HTERT RPE-1 (cell line): ENCODE data around the gene TSPAN14.

Source experiments
- in situ Hi-C: fragments of 300-500 bp; cut with MboI; formaldehyde crosslinking; loops from 4 replicates; pipeline ENCODE4 v1.14.3; 2020; ENCODE audit warnings: low sequenced_read_pairs

Gene TSPAN14

DNA sequence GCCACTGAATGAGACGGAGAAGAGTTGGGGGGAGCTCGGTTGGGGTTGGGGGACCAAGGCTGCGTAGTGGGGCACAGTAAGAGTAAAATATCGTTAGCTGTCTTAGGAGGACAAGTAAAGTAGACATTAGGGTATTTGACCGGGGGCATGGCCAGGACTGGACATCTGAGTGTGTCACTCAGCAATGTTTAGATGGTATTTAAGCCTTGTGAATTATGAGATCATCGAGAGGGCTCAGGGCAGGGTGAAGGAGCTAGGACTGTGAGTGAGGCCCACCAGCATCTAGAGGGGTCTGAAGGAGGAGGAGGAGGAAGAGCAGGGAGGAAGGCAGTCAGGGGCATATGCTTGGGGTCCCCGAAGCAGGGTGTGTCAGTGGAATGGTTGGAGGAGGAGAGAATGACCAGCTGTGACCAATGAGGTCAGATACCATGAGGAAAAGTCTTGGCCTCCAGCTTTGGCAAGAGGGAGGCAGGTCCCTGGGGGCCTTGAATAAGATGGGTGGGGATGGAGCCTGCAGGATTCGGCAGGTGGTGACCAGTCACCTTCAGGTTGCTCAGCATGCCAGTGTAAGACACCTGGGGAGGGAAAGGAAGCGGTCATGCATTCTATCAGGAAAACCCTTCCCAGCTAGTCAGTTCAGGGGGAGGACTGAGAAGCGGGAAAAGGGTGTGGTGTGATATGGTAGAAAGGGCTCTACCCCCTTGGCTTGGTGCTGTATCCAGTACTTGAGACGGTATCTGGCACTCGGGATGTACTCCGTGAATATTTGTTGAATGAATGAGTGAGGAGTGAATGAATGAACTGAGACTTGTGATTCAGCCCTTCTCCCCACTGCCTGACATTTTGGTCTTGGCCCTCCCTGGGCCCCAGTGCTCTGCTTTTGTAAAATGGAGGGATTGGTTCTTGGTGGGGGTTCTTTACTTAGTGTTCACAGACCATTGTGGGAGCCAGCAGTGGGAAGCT lies 48.8 kb downstream of the TSPAN14 start:
- in situ Hi-C loops, result no loop called here

DNA sequence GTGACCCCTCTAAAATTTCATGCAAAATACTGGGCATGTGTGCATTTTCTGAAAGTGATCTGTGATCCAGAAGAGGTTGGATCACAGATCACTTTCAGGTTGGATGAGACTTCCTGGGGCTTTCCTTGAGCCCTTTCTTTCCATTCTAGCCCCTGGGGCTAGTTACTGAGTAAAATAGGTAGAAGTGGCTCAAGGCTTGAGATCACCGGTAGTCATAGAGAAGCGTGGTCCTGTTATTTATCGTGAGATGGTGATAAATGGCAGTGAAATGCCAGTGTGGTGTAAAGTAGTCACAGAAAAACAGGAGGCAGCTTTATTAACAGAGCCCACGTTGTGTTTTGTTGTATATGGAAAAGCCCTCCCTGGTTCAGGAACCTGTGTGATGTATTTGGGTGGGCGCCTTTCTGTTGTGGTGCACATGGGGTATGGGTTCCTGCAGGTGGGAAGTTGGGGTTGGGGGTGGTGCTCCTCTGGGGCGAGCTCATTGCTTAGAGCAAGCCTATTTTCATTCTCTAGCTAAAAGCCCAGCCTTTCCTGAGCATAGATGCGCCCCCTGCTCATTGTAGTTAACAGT lies 49.6 kb downstream of the TSPAN14 start:
- in situ Hi-C loops, result no loop called here

DNA sequence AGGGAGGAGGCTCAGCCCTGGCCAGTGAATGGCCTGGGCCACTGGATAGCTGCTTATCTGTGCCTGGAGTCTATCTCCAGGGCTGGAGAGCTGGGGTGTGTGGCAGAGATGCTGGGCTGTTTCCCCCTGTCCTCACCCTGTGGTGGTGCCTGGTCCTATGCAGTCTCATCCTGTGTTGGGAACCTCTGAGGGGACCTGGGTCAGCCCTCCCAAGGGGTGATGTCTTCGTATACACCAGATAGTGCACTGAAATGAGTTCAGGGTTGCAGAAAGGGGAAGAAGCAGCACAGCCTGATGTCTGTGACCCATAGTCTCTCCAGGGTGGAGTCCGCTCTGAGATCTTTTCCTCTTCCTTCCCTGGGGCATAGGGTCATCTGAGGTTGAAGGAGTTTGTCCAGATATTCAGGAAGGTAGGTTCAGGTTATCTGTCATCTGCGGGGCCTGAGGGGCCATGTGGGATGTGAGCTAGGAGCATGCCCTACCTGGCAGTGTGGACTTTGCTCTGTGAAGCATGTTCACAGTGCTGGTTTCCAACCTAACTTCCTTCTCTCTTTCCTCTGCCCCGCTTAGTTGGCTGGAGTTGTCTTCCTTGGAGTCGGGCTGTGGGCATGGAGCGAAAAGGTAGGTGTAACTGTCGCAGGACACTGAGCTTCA lies 50.2 kb downstream of the TSPAN14 start:
- in situ Hi-C loops, result no loop called here

DNA sequence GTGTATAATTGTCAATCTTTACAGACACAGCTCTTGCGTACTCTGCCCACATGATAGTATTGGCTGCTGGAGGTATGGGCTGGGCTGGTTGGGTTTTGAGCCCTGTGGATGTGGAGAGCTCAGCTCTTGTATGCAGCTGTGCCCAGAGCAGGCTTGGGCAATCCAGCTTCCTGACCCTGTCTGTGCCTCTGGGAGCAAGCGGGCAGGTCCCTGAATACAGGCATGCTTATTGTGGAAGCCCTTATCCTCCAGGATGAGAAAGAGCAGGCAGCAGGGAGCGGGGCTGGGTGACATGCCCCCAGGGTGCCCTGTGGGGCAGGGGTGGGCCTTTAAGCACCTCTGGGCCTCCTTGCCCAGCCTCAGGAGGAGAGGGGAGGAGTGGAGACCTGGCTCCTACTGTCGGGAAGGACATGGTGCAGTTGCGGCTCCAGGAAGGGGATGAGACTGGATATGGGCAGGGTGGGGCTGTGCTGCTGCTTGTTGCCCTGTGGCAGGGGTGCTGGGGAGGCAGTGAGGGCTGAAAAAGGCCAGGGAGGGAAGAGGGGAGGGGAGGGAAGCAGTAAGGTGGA lies 50.9 kb downstream of the TSPAN14 start:
- in situ Hi-C loops, result no loop called here

DNA sequence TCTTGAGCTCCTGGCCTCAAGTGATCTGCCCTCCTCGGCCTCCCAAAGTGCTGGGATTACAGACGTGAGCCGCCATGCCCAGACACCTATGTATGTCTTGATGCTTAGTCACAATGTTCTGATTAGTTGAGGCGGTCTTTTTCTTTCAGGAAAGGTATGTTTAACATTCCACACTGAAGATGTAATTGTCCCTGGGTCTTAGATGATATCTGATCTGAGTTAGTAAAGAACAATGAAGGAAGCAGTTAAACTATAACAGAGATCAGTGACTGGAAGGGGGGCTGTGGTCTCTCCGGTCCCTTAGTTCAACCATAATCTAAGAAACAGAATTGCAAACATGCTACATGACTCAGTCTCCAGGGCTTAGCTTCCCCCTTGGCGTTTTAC lies 52.1 kb downstream of the TSPAN14 start:
- in situ Hi-C loops, result no loop called here

DNA sequence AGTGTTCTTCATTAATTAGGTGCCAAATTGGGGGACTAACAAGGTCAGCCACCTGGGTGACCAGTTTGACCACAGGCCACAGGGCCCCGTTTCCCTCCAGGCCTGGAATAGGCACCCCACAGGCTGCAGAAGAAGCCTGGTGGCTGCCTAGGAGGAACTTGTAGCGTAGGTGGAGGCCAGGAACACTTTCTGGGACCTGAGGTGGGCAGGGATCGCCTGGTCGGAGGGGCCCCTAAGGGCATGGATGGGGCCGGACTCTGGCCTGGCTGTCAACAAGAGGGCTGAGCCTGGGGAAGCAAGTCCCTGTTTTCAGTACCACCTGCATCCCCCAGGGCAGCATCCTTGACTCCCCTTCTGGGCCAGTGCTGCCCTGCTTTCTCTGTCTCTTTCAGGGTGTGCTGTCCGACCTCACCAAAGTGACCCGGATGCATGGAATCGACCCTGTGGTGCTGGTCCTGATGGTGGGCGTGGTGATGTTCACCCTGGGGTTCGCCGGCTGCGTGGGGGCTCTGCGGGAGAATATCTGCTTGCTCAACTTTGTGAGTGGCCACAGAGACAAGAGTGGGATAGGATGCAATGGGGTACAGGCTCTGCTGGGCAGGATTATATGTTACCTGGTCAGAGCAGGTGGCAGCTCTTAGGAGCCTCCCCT lies 52.9 kb downstream of the TSPAN14 start:
- in situ Hi-C loops, result no loop called here

DNA sequence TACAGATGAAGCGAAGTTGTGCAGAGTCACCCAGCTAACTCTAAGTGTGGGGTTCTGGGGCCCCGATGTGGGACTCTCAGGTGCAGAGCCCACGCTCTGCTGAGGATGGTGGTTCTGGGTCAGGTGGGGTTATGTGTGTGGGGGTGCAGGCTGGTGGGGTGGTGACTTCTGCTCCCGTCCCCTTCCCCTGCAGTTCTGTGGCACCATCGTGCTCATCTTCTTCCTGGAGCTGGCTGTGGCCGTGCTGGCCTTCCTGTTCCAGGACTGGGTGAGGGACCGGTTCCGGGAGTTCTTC lies 54.9 kb downstream of the TSPAN14 start:
- in situ Hi-C loops, result no loop called here

DNA sequence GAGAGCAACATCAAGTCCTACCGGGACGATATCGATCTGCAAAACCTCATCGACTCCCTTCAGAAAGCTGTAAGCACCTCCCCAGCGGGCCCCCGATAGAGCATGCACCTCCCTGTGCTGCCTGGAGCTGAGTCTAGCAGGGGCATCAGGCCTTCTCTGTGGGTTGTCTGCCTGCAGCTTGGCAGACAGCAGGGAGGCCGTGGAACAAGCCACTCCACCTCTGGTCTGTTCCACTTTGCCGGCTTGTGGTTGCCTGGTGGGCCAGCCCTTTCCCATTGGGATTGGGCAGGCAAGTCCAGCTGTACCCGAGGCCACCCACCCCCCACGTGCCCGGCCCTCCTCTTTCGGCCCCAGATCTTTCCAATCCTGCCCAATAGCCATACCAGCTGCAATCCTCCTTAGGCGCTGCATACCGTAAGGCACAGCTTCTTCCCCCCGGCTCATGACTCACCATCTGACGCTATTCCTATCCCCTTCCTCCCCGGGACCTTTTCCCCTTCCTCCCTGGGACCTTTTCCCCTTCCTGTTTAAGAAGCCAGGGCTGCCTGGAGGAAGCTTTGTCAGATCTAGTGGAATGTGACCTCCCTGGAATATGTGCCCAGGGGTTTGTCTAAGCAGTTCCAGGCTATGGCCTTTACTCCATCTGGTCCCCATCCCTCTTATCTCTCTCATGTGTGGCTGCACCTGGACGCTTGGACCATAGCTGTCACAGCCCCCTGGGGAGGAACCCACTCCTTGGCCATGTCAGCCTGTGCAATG lies 55.5 kb downstream of the TSPAN14 start:
- in situ Hi-C loops, result no loop called here

DNA sequence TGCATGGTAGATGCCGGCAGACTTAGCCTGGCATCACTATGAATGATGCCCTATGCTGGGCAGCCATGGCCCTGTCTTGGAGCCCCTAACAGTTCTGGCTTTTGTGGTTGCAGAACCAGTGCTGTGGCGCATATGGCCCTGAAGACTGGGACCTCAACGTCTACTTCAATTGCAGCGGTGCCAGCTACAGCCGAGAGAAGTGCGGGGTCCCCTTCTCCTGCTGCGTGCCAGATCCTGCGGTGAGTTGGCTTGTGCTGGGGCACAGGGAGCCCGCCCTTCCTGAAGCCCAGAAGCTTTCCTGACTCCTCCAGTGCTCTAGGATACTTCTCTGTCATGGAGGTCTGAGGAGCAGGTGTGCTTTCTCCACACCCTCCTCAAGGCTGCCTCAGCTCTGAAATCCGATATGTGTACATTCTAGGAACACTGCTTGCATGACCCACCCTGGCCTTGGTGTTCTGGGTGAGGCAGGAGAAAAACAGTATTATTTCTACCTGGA lies 58.0 kb downstream of the TSPAN14 start:
- in situ Hi-C loops, result no loop called here

DNA sequence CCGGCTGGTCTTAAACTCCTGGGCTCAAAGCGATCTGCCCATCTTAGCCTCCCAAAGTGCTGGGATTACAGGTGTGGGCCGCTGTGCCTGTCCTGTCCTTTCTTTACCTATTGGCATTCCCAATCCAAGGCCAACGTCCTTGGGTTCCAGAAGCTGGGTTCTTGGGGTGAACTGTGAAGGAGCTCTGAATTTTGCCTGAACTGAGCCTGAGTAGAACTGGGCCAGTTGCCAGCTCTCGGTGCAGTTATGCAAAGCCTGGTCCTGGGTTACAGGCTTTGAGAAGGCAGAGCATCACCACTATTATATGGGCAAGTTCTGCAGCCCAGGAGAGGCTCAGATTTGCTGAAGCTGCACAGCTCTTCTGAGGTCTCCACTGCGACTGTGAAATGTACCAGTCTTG lies 59.0 kb downstream of the TSPAN14 start:
- in situ Hi-C loops, result no loop called here

DNA sequence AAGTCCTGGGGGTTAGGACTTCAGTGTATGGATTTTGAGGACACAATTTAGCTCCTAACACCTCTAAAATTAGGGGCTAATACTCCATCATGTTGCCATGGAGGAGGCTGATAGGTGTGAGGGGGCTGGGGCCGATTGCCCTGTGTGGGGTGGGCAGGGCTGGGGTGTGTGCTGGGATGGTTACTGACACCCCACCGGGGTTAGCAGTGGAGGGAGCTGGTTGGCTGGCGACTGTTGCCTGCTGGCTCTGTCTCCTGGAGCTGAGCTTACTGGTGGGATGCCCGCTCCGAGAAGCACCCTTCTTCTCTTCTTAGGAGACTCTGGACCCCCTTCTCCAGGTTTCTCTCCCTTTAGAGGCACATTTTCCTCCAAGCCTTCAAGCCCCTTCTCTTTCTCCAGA lies 61.4 kb downstream of the TSPAN14 start:
- in situ Hi-C loops, result no loop called here

DNA sequence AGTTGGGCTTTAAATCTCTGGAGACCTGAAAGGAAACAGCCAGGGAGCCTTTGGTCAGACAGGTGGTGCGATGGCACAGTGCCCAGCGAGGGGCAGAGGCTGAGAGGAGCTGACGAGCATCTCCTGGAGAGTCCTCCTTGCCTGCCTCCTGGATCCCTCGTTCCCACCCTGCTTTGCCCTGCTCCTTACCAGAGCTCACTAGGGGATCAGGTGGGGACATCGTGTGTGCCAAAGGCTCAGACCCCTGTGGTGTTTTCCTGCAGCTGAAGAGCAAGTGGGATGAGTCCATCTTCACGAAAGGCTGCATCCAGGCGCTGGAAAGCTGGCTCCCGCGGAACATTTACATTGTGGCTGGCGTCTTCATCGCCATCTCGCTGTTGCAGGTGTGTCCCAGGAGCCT lies 61.8 kb downstream of the TSPAN14 start:
- in situ Hi-C loops, result no loop called here

DNA sequence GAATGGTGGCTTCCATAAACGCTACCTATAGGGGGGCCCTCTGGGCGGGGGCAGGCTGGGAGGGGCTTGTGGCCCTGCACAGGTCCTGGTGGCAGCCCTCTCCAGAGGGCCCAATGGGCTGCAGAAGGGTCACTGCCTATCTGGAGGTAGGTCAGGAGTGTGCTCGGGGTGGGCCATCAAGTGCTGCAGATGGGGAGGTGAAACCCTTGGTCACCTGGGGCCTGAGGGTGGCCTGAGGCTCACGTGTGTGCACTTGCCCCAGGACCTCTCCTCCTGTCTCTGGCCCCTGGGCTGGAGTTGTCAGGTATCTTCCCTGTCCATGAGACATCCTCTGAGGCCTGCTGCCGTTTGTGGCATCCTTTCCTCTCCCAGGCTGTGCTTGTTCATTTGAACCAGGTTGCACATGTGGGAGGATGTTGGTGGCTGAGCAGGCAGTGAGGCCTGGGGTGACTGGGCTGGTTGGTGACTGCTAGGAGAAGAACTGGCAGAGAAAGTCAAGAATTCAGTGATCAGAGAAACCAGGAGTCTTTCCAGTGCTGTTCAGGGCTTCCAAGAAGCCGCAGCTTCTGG lies 62.5 kb downstream of the TSPAN14 start:
- in situ Hi-C loops, result no loop called here

DNA sequence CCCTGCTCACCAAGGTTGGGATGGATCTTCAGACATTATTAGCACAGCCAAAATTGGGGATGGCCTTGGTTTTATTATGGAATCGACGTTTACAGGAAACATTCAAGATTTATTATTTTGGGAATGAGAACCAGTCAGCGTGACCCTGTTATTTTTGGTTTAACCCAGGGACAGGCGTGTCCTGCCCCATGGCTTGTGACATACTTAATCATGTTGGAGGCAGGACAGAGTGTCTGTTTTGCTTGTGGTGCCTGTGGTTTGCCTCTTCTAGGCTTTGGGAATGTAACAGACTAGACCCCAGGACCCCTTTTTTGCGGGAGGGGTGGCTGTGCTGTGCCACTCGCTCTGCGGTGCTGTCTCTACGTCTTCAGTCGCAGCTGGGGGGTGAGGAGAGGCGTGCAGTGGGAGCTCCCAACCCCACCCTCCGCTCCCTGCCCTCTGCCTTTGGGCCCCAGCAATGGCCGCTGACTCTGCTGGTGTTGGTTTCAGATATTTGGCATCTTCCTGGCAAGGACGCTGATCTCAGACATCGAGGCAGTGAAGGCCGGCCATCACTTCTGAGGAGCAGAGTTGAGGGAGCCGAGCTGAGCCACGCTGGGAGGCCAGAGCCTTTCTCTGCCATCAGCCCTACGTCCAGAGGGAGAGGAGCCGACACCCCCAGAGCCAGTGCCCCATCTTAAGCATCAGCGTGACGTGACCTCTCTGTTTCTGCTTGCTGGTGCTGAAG lies 63.5 kb downstream of the TSPAN14 start:
- in situ Hi-C loops, result no loop called here

DNA sequence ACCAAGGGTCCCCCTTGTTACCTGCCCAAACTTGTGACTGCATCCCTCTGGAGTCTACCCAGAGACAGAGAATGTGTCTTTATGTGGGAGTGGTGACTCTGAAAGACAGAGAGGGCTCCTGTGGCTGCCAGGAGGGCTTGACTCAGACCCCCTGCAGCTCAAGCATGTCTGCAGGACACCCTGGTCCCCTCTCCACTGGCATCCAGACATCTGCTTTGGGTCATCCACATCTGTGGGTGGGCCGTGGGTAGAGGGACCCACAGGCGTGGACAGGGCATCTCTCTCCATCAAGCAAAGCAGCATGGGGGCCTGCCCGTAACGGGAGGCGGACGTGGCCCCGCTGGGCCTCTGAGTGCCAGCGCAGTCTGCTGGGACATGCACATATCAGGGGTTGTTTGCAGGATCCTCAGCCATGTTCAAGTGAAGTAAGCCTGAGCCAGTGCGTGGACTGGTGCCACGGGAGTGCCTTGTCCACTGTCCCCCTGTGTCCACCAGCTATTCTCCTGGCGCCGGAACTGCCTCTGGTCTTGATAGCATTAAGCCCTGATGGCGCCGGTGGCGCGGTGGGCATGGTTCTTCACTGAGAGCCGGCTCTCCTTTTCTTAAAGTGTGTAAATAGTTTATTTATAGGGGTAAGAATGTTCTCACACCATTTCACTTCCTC lies 64.2 kb downstream of the TSPAN14 start:
- in situ Hi-C loops, result no loop called here

DNA sequence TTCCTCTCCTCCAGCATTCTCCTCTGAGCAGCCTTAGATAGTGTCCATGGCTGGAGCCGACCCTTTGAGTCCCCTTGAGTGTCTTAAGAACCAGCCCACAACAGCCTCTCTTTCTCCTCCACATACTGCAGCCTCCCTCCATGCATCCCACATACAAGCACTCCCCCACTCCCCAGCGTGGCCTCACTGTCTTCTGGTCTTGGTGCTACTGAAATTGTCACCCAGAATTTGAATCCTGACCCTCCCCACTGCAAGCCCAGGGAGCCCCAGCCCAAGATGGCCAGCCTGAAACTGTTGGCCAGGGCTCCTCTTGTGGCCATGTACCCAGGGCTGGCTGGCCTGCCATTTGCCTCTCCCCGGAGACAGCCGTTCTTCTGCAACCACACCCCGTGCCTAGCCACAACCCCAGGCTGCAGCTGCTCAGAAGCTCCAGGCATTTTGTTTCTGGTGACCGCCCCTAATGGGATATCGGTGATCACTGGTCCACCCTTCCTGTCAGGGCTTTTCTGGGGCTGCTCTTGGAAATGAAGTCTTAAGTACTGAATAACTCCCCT lies 64.8 kb downstream of the TSPAN14 start:
- in situ Hi-C loops, result no loop called here

DNA sequence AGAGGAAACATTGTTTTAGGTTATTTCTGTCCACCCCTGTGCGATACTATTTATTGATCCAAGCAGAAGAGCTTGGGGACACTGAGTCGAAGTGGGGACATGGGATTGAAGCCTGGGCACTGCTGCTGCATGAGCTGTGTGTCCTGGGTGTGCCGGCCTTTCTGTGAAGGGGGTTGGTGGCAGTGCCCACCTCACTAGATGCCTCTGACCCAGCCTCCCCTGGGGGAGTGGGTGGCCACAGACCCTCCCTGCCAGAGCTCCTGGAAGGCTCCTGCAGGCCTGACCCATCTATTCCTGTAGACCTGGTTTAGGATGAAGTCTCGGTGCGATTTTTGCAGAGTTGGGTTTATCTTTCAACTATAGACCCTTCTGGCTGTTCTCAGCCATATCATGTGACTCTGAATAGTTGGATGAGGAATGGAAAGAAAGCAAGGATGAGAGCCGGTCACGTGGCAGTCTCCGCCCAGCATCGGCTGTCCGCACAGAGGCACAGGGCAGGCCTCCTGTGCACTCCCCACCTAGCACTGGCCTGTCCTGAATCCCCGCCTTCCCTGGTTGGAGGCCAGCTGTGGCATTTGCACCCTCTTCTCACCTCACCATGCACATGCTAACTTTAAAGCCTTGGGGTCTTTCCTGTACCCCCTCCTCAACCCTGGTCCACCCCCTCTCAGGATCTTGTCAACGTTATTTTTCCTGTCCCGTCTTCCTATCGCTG lies 66.0 kb downstream of the TSPAN14 start:
- in situ Hi-C loops, result no loop called here
